OCI-LY1 (cell line): ENCODE data around the gene VWDE.

Source experiments
- H2AFZ ChIP-seq: fragments of 200-600 bp; sonication (generic), shearing (Covaris generic); 2 replicates; pipeline ENCODE4 v1.6.0; 2014; ENCODE audit warnings: antibody characterized with exemption, mild to moderate bottlenecking, low read length
- H3F3A ChIP-seq: fragments of 200-600 bp; sonication (generic), shearing (Covaris generic); 2 replicates; pipeline ENCODE4 v1.6.0; 2014; ENCODE audit warnings: mild to moderate bottlenecking, antibody characterized with exemption, low read length, moderate library complexity; ENCODE audit not compliant: insufficient read depth
- H3K27ac ChIP-seq: fragments of 200-600 bp; sonication (generic); 2 replicates; pipeline ENCODE4 v1.5.1; 2014; ENCODE audit warnings: low read length, mixed run types, mild to moderate bottlenecking, low read depth; ENCODE audit not compliant: poor library complexity, severe bottlenecking
- H3K27me3 ChIP-seq: fragments of 200-600 bp; sonication (generic); 2 replicates; pipeline ENCODE4 v1.6.0; 2014; ENCODE audit warnings: antibody characterized with exemption, mild to moderate bottlenecking, low read length, moderate library complexity; ENCODE audit not compliant: insufficient read depth
- H3K36me3 ChIP-seq: fragments of 200-600 bp; sonication (generic); 2 replicates; pipeline ENCODE4 v1.6.1; 2014; ENCODE audit warnings: mild to moderate bottlenecking, antibody characterized with exemption, low read length, moderate library complexity, mixed read lengths; ENCODE audit not compliant: insufficient read depth
- H3K4me1 ChIP-seq: fragments of 200-600 bp; sonication (generic); 2 replicates; pipeline ENCODE4 v1.5.1; 2014; ENCODE audit warnings: mild to moderate bottlenecking, low read length, moderate library complexity; ENCODE audit not compliant: insufficient read depth, severe bottlenecking
- H3K4me2 ChIP-seq: fragments of 200-600 bp; sonication (generic), shearing (Covaris generic); 2 replicates; pipeline ENCODE4 v1.6.1; 2014; ENCODE audit warnings: low read length
- H3K4me3 ChIP-seq: fragments of 200-600 bp; sonication (generic); 2 replicates; pipeline ENCODE4 v1.5.1; 2014; ENCODE audit warnings: low read length, low read depth, mild to moderate bottlenecking, mixed read lengths; ENCODE audit not compliant: poor library complexity, severe bottlenecking
- H3K79me2 ChIP-seq: fragments of 200-600 bp; shearing (Covaris generic); 2 replicates; pipeline ENCODE4 v1.6.1; 2016; ENCODE audit warnings: mixed run types, low read length, mixed read lengths; ENCODE audit not compliant: insufficient read depth
- H3K9ac ChIP-seq: fragments of 200-600 bp; sonication (generic), shearing (Covaris generic); 2 replicates; pipeline ENCODE4 v1.6.1; 2014; ENCODE audit warnings: mild to moderate bottlenecking, low read length, mixed read lengths
- H3K9me2 ChIP-seq: fragments of 200-600 bp; sonication (generic), shearing (Covaris generic); 2 replicates; pipeline ENCODE4 v1.6.1; 2014; ENCODE audit warnings: low read depth, mild to moderate bottlenecking, low read length, mixed read lengths
- H3K9me3 ChIP-seq: fragments of 200-600 bp; shearing (Covaris generic); 2 replicates; pipeline ENCODE4 v1.6.1; 2014; ENCODE audit warnings: low read length, mixed read lengths
- H4K20me1 ChIP-seq: fragments of 200-600 bp; sonication (generic), shearing (Covaris generic); 2 replicates; pipeline ENCODE4 v1.6.0; 2016; ENCODE audit warnings: mild to moderate bottlenecking, low read length; ENCODE audit not compliant: insufficient read depth
- CTCF ChIP-seq: fragments of 200-600 bp; sonication (generic), shearing (Covaris generic); IDR thresholded peaks from 2 replicates; pipeline ENCODE4 v1.5.1; 2017; ENCODE audit warnings: mild to moderate bottlenecking, antibody characterized with exemption, low read length, moderate library complexity, mixed read lengths
- EZH2 ChIP-seq: fragments of 200-600 bp; sonication (generic), shearing (Covaris generic); IDR thresholded peaks from 2 replicates; pipeline ENCODE4 v1.8.0; 2017; ENCODE audit warnings: borderline replicate concordance, mixed run types, mild to moderate bottlenecking, antibody characterized with exemption, low read length, moderate library complexity, mixed read lengths

Gene VWDE

GRCh38 chr7:12287901-12288300, 115.8 kb downstream of the VWDE start:
- no peaks in the 10 kb centered on the region for H3F3A ChIP-seq
- no peaks in the 10 kb centered on the region for H3K36me3 ChIP-seq
- no peaks in the 10 kb centered on the region for H3K9me2 ChIP-seq
- H3K79me2 ChIP-seq: no peaks in the 10 kb centered on the region
- no peak for TF ChIP-seq CTCF
- no peak for TF ChIP-seq EZH2
- H3K4me3 ChIP-seq: no peak overlapping the region
- no peak overlapping the region for H2AFZ ChIP-seq
- no peaks in the 10 kb centered on the region for H3K27me3 ChIP-seq
- no peak overlapping the region for H3K27ac ChIP-seq
- no peaks in the 10 kb centered on the region for H4K20me1 ChIP-seq
- H3K9ac ChIP-seq: no peak overlapping the region
- no peaks in the 10 kb centered on the region for H3K4me1 ChIP-seq
- no peaks in the 10 kb centered on the region for H3K9me3 ChIP-seq
- no peak overlapping the region for H3K4me2 ChIP-seq

- Histone ChIP-seq H3K79me2 (no peaks in the 10 kb centered on the region), H3K4me3 (no peak overlapping the region), H3K27ac (no peak overlapping the region), H2AFZ (no peak overlapping the region), H3K4me1 (no peaks in the 10 kb centered on the region), H3F3A (no peaks in the 10 kb centered on the region), H4K20me1 (no peaks in the 10 kb centered on the region), H3K36me3 (no peaks in the 10 kb centered on the region), H3K4me2 (no peak overlapping the region), H3K9me2 (no peaks in the 10 kb centered on the region), H3K9ac (no peak overlapping the region), H3K9me3 (no peaks in the 10 kb centered on the region), H3K27me3 (no peaks in the 10 kb centered on the region)
- no peak for TF ChIP-seq CTCF
- TF ChIP-seq EZH2: no peak
These were observed 122.6 kb downstream of the VWDE start for GRCh38 chr7:12281038-12281437.
